ENCODE measurements around the gene RAB37. TPM values are rescaled to one million over a fixed set of nuclear protein-coding genes. Genes with fewer than 3 reads are reported as not detected.

The RAB37 gene
- total RNA-seq, 4 donors from 2014 or later, result 0.24 to 3.7 (median 0.43) TPM

DNA sequence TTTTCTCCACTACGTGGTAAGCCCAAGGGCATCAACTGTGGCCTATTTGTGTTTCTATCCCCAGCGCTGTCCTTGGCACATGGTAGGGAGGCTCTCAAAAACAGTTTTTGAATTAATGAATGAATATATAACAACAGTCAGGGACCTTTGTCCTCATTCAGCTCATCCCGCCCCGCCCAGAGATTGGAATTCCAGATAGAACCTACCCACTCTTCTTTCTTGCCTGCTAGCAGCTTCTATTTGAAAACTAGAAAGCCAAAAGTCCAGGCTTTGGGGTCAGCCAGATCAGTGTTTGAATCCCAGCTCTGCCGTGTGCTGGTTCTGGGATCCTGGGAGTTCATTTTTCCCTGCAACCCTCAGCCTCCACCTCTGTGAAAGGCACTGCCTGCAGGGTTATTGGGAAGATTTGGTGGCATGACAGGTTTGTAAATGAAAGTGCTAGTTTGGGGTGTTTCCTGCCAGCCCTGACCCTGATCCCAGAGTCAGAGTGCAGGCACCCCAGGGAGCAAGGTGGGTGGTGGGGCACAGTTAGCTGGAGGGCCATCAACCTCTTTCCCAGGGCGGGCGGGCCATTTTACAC lies 15.9 kb downstream of the RAB37 start:
- no peak for TF ChIP-seq POLR2A (IDR thresholded peaks at IDR 0.05)
- TF ChIP-seq CTCF (IDR thresholded peaks at IDR 0.05 in 4 of 5, conservative IDR thresholded peaks at IDR 0.05 in 1 of 5), result no peak
- Histone ChIP-seq H3K27ac (no peak overlapping the region), H3K9me3 (no peaks in the 10 kb centered on the region), H3K36me3 (no peaks in the 10 kb centered on the region), H3K4me1 (peaks cover 4 to 7% of the 10 kb centered on the region in 2 donors), H3K27me3 (peaks cover 0 to 4% (median 0%) of the 10 kb centered on the region in 3 donors), H3K4me3 (no peak overlapping the region)
- intact Hi-C loops (cut with DNase I; ENCODE audit: low total_unique reads) (loop anchor here (10.0 kb wide), 1 partner anchor 188 kb away; the partner anchor contains the start of gene CD300H), in situ Hi-C loops (cut with MboI; ENCODE audit: low sequenced_read_pairs in 4 of 4) (no loop called here)
- ATAC-seq, result no peak
- DNase-seq, result no peak

DNA sequence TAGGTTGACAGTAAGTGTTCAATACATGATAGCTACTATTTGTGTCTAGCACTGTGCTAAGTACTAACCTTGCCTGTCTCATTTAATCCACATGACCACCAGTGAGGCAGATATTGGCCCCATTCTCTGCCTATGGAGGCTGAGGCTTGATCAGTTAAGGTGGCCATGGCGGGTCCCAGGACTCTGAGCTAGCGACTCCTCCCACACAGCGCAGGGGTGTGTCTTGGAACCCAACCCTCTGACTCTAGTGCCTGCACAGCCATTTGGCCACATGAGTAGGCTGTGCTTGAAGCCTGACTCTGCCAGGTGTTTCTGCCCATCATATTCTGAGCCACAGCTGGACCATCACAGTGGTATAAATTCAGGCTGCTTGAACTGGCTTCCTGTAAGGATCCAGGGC lies 17.8 kb downstream of the RAB37 start:
- no peaks in the 10 kb centered on the region for H3K36me3 ChIP-seq
- in situ Hi-C loops (cut with MboI; ENCODE audit: low sequenced_read_pairs in 4 of 4), result no loop called here
- H3K9me3 ChIP-seq, result no peaks in the 10 kb centered on the region
- peaks cover 12 to 15% of the 10 kb centered on the region in 2 donors for H3K4me1 ChIP-seq
- H3K27me3 ChIP-seq, result no peaks in the 10 kb centered on the region
- H3K27ac ChIP-seq, result no peak overlapping the region
- TF ChIP-seq CTCF (IDR thresholded peaks at IDR 0.05 in 4 of 5, conservative IDR thresholded peaks at IDR 0.05 in 1 of 5), result no peak
- TF ChIP-seq POLR2A (IDR thresholded peaks at IDR 0.05), result no peak
- intact Hi-C loops (cut with DNase I; ENCODE audit: low total_unique reads), result loop anchor here (10.0 kb wide), 1 partner anchor 190 kb away; the partner anchor contains the start of gene CD300H
- H3K4me3 ChIP-seq, result no peak overlapping the region
- ATAC-seq (no peak), DNase-seq (no peak)

DNA sequence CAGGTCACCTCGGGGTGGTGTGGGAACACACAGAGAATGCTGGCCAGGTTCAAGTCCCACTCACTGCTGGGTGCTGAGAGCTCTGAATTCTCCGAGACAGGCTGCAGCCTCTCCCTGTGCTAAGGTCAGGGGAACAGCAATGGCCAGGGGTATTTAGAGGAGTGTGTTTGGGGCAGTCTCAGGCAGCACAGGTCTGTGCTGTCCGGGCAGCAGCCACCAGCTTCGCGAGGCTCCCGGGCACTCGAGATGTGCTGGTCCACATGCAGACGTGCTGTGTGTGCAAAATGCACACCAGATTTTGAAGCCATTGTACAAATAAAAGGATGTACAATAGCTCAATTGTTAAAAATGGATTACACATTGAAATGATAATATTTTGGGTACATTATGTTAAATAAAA lies 18.5 kb downstream of the RAB37 start:
- no peak for TF ChIP-seq POLR2A (IDR thresholded peaks at IDR 0.05)
- TF ChIP-seq CTCF (IDR thresholded peaks at IDR 0.05 in 4 of 5, conservative IDR thresholded peaks at IDR 0.05 in 1 of 5), result no peak
- Histone ChIP-seq H3K27ac (no peak overlapping the region), H3K4me3 (no peak overlapping the region), H3K4me1 (peaks cover 9 to 15% of the 10 kb centered on the region in 2 donors), H3K9me3 (no peaks in the 10 kb centered on the region), H3K36me3 (no peaks in the 10 kb centered on the region), H3K27me3 (no peaks in the 10 kb centered on the region)
- ATAC-seq (no peak), DNase-seq (no peak)
- in situ Hi-C loops (cut with MboI; ENCODE audit: low sequenced_read_pairs in 4 of 4), result no loop called here
- intact Hi-C loops (cut with DNase I; ENCODE audit: low total_unique reads), result loop anchor here (10.0 kb wide), 1 partner anchor 191 kb away; the partner anchor contains the start of gene CD300H

DNA sequence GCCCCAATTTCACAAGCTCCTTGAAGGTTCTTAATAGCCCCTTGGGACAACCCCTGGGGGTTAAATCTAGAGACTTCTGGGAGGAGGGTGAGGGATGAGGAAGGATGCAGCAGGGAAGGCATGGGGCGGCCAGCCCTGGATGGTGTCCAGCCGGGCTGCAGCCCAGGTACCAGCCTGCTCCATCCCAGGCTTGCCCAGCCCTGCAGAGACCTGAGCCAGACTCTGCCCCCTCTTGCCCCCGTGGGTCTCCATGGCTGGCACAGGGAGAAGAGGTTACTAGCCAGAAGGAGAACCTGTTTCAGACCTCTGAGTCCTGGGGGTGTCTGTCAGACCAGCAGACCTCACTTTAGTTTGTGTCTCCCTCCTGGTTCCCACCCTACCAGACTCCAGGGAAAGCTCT lies 19.8 kb downstream of the RAB37 start:
- H3K9me3 ChIP-seq, result no peaks in the 10 kb centered on the region
- no peaks in the 10 kb centered on the region for H3K36me3 ChIP-seq
- DNase-seq, result no peak
- H3K27me3 ChIP-seq, result no peaks in the 10 kb centered on the region
- intact Hi-C loops (cut with DNase I; ENCODE audit: low total_unique reads) (loop anchor here (10.0 kb wide), 1 partner anchor 192 kb away; the partner anchor contains the start of gene CD300H), in situ Hi-C loops (cut with MboI; ENCODE audit: low sequenced_read_pairs in 4 of 4) (no loop called here)
- ATAC-seq, result no peak
- no peak overlapping the region for H3K27ac ChIP-seq
- no peak overlapping the region for H3K4me3 ChIP-seq
- no peak for TF ChIP-seq CTCF (IDR thresholded peaks at IDR 0.05 in 4 of 5, conservative IDR thresholded peaks at IDR 0.05 in 1 of 5)
- no peak for TF ChIP-seq POLR2A (IDR thresholded peaks at IDR 0.05)
- H3K4me1 ChIP-seq, result peaks cover 9 to 16% of the 10 kb centered on the region in 2 donors

All from gastrocnemius medialis (tissue), 4 donors.